ENCODE data around the gene FBXO7.
A peak's percentile ranks its signal among the peaks of the same experiment; 100 is the strongest.

FBXO7 gene

DNA sequence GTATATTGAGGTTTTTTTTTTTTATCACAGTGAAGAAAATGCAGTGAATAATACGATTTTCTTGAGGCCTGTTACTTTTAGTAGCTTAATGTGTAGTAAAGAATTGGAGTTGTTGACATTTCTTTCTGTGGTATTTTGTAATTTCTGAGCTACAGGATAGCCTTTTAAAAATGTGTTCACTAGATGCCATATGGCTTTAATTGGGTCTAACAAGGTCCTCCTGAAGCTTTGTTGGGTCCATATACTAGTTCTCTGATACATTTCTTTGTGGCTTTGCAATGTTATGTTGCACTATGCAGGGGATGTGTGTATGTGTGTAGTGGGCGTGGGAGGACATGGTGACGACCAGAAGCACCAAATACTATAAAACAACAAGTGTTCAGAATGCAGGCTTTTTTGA is 25.1 kb downstream of the FBXO7 start:
- no peaks in the 10 kb centered on the region for H3K4me1 ChIP-seq (ENCODE audit: control insufficient read depth, insufficient read depth, low read length)
- no peak overlapping the region for H3K4me3 ChIP-seq (ENCODE audit: low read depth, low read length)
- H3K36me3 ChIP-seq (ENCODE audit: control insufficient read depth in 2 of 2, insufficient read depth in 1 of 2, low read length in 2 of 2): peaks cover 36 to 47% of the 10 kb centered on the region in 2 experiments
- no peaks in the 10 kb centered on the region for H3K9me3 ChIP-seq (ENCODE audit: control insufficient read depth, insufficient read depth, low read depth, low read length)
- POLR2A ChIA-PET: no interaction called here
- no peak for TF ChIP-seq ZNF132 (tag by site-specific recombination; IDR thresholded peaks at IDR 0.05; ENCODE audit: borderline replicate concordance)
- no peak for TF ChIP-seq ZNF501 (tag by site-specific recombination; IDR thresholded peaks at IDR 0.05)
- no peak for TF ChIP-seq BCL11A (tag by site-specific recombination; IDR thresholded peaks at IDR 0.05; ENCODE audit: low read depth)
- no peak for TF ChIP-seq ZBTB20 (tag by site-specific recombination; IDR thresholded peaks at IDR 0.05)
- no peak for TF ChIP-seq ZNF24 (tag by site-specific recombination; IDR thresholded peaks at IDR 0.05)
- no peak for TF ChIP-seq BCL11B (tag by site-specific recombination; IDR thresholded peaks at IDR 0.05; ENCODE audit: low read depth)
- no peak for TF ChIP-seq ZNF830 (tag by site-specific recombination; IDR thresholded peaks at IDR 0.05; ENCODE audit: low read depth)
- TF ChIP-seq ZFHX2 (tag by site-specific recombination; conservative IDR thresholded peaks at IDR 0.05): no peak
- TF ChIP-seq IKZF3 (tag by site-specific recombination; IDR thresholded peaks at IDR 0.05): no peak
- no peak for TF ChIP-seq REPIN1 (tag by site-specific recombination; IDR thresholded peaks at IDR 0.05; ENCODE audit: low read depth)
- TF ChIP-seq, protein P1, sequence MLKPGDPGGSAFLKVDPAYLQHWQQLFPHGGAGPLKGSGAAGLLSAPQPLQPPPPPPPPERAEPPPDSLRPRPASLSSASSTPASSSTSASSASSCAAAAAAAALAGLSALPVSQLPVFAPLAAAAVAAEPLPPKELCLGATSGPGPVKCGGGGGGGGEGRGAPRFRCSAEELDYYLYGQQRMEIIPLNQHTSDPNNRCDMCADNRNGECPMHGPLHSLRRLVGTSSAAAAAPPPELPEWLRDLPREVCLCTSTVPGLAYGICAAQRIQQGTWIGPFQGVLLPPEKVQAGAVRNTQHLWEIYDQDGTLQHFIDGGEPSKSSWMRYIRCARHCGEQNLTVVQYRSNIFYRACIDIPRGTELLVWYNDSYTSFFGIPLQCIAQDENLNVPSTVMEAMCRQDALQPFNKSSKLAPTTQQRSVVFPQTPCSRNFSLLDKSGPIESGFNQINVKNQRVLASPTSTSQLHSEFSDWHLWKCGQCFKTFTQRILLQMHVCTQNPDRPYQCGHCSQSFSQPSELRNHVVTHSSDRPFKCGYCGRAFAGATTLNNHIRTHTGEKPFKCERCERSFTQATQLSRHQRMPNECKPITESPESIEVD (tag by site-specific recombination; IDR thresholded peaks at IDR 0.05): no peak
- no peak for TF ChIP-seq ZNF558 (tag by site-specific recombination; IDR thresholded peaks at IDR 0.05)
- TF ChIP-seq ZNF140 (tag by site-specific recombination; IDR thresholded peaks at IDR 0.05): no peak
- TF ChIP-seq ZNF394 (tag by site-specific recombination; IDR thresholded peaks at IDR 0.05; ENCODE audit: borderline replicate concordance): no peak
- TF ChIP-seq ZNF350 (tag by site-specific recombination; IDR thresholded peaks at IDR 0.05): no peak
- no peak for TF ChIP-seq ZNF621 (tag by site-specific recombination; IDR thresholded peaks at IDR 0.05)
- no peak for TF ChIP-seq ZNF600 (tag by site-specific recombination; IDR thresholded peaks at IDR 0.05)
- no peak for TF ChIP-seq HOXC10 (CRISPR knock-in tag; IDR thresholded peaks at IDR 0.05)
- no peak for TF ChIP-seq ZNF585B (tag by site-specific recombination; IDR thresholded peaks at IDR 0.05)
- CTCF ChIA-PET: no interaction called here
- H3K27ac ChIP-seq (ENCODE audit: extremely low read depth, low read depth, low read length): no peak overlapping the region

DNA sequence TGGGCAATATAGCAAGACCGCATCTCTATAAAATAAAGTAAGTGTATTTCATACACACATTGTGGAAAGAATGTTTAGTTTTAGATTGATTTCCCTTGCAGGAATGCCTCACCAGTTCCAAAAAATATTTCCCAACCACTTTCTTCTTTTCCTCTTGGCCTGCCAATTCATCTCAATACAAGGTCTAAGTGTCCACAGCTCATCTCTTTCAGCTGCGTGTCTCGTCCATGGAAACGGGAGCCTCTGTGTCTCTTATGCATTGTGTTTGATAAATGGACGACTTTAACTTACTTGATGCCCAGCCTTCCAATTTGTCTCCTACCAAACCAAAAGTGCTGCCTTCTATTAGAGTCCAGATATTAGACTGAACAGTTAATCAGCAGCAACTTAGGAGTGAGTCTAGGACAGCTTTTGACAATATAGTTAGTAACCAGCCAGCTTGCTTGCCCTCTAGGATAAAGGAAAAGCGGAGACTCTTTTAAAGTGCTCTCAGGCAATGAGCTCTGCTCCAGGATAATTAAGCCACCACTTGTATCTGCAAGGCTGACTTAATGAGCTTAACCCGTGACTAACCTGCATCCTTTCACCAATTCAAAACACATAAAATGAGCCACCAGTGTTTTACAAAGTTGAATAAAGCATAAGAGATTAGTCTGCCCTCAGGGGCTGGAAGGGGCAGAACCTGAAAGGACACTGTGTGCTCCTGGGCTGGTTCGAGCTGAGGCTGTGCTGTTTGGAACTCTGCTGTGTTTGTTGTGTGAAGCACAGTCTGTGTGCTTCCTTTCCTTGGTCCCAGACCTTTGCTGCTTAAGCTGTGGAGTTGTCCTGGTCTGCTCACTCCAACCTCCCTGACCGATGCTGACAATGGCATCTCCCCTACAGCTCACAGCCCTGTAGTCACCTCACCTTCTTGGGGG is 27.5 kb downstream of the FBXO7 start:
- ChIA-PET CTCF (interaction anchor here (0.5 to 1.1 kb wide), 3 partner anchors 30 to 702 kb away, joined by 3 to 4 read pairs (median 3); no protein-coding TSS in a partner anchor), POLR2A (interaction anchor here (1.5 kb wide), 1 partner anchor 27 kb away, joined by 7 read pairs; the partner anchor contains the start of gene FBXO7)
- Histone ChIP-seq H3K4me1 (ENCODE audit: control insufficient read depth, insufficient read depth, low read length) (no peaks in the 10 kb centered on the region), H3K4me3 (ENCODE audit: low read depth, low read length) (no peak overlapping the region), H3K9me3 (ENCODE audit: control insufficient read depth, insufficient read depth, low read depth, low read length) (no peaks in the 10 kb centered on the region), H3K36me3 (ENCODE audit: control insufficient read depth in 2 of 2, insufficient read depth in 1 of 2, low read length in 2 of 2) (peaks cover 14 to 24% of the 10 kb centered on the region in 2 experiments; a peak in 2 of 3 replicates), H3K27ac (ENCODE audit: extremely low read depth, low read depth, low read length) (no peak overlapping the region)
- no peak for TF ChIP-seq ZNF274 (IDR thresholded peaks at IDR 0.05; ENCODE audit: low read length)
- TF ChIP-seq ZNF274 (tag by site-specific recombination; IDR thresholded peaks at IDR 0.05; ENCODE audit: borderline replicate concordance): no peak
- TF ChIP-seq, protein P2, sequence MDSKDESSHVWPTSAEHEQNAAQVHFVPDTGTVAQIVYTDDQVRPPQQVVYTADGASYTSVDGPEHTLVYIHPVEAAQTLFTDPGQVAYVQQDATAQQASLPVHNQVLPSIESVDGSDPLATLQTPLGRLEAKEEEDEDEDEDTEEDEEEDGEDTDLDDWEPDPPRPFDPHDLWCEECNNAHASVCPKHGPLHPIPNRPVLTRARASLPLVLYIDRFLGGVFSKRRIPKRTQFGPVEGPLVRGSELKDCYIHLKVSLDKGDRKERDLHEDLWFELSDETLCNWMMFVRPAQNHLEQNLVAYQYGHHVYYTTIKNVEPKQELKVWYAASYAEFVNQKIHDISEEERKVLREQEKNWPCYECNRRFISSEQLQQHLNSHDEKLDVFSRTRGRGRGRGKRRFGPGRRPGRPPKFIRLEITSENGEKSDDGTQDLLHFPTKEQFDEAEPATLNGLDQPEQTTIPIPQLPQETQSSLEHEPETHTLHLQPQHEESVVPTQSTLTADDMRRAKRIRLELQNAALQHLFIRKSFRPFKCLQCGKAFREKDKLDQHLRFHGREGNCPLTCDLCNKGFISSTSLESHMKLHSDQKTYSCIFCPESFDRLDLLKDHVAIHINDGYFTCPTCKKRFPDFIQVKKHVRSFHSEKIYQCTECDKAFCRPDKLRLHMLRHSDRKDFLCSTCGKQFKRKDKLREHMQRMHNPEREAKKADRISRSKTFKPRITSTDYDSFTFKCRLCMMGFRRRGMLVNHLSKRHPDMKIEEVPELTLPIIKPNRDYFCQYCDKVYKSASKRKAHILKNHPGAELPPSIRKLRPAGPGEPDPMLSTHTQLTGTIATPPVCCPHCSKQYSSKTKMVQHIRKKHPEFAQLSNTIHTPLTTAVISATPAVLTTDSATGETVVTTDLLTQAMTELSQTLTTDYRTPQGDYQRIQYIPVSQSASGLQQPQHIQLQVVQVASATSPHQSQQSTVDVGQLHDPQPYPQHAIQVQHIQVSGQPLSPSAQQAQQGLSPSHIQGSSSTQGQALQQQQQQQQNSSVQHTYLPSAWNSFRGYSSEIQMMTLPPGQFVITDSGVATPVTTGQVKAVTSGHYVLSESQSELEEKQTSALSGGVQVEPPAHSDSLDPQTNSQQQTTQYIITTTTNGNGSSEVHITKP (tag by site-specific recombination; IDR thresholded peaks at IDR 0.05): 0 out of 2 replicates have a peak, but pooled peaks have one; percentile 13
